HG03571 (cell line): ENCODE results near the gene KIRREL3.

Experiments used
- ATAC-seq: cut with Tn5 transposase; IDR thresholded peaks from one replicate; pipeline ENCODE4 v1.9.1; 2021; ENCODE audit not compliant: unreplicated experiment

KIRREL3 gene

GRCh38 chr11:126546694-126547093 is 453.9 kb downstream of the KIRREL3 start:
- no peak for ATAC-seq

GRCh38 chr11:126546191-126546590 is 454.4 kb downstream of the KIRREL3 start:
- no peak for ATAC-seq

- ATAC-seq = no peak
These were observed 455.5 kb downstream of the KIRREL3 start for GRCh38 chr11:126545057-126545555.

GRCh38 chr11:126544108-126545056 is 456.2 kb downstream of the KIRREL3 start:
- no peak for ATAC-seq

- no peak for ATAC-seq
These were observed 456.9 kb downstream of the KIRREL3 start for GRCh38 chr11:126543691-126544090.

- no peak for ATAC-seq
These were observed 458.1 kb downstream of the KIRREL3 start for GRCh38 chr11:126542334-126543015.

DNA sequence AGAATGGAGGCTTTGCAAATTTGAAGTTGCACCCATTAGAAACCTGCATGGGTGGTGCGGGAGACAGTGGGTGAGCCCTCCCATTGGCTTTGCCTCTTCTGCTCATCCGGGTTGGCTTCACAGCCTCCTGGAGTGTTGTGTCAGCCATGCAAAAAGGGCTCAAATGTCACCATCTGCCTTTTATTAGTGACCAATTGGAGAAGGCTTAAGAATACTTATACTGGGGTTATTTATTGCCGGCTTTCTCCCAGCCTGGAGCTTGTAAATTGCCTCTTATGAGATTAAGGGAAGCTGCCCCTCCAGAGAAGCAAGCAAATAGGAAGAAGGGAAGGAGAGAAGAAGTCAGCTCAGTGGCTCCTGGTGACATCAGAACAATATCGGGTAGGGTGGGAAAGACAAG is 462.5 kb downstream of the KIRREL3 start:
- ATAC-seq = no peak

DNA sequence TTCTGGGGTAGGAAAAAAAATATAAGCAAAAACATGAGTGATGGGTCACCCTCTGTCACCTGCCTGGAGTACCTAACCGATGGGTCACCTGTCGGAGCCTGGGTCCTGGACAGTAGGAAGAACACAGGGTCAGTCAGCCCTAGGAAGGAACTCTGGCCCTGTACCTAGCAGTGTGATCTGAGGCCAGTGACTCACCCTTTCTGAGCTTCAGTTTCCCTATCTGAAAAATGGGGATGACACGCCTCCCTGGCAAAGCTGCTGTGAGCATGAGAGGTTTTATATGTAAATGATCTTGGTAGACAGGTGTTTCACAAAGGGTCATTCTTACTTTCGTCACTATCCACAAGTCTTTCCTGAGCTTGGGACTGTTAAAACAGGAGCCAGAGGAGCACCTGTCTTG is 463.1 kb downstream of the KIRREL3 start:
- no peak for ATAC-seq

DNA sequence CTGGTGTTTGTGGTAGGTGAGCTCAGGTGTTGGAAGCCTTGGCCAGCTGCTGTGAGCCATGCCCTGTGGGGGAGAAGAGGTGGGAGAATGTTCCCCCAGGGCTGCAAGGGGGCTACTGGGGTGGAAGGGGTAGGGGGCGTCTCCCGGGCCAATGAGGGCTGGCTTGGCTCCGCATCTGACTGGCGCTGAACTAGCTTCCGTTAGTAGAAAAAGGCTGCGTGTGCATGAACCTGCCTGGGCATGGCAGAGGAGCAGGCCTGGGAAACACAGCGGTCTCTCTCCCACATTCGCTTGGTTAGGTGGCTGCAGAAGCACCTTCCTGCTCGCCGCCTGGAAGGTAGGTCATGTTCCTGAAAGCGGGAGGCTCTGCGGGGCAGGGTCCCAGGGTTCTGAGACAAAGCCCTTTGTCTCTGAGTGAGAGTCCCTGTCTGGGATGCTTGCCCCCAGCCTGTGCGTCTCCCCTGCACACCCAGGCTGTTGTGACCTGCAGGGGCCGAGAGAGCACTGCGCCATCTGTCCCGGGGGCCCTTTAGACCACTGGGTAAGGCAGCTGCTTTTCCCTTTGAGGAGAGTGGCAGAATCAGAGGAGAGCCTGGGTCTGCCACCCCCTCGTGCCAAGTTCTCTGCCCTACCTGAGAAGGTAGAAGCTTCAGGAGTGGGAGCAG is 466.3 kb downstream of the KIRREL3 start:
- no peak for ATAC-seq

DNA sequence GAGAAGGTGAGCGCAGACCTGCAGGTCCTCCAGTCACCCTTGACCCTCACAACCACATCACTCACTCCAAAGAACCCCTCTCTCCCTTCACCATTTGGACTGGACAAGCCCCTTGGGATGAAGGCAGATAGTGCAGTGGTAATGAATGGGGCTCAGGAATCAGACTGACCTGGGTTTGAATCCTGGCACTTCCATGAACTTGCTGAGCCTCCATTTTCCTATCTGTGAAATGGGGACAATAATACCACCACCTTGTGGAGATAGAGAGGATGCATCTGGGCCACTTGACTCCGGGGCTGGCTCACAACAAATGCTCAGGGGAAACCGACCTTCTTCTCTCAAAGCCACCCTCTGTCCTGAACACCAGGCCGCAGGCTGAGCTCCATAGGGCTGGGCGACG is 467.0 kb downstream of the KIRREL3 start:
- ATAC-seq = no peak

- no peak for ATAC-seq
These were observed 470.2 kb downstream of the KIRREL3 start for GRCh38 chr11:126530416-126530815.

GRCh38 chr11:126529037-126529436 is 471.5 kb downstream of the KIRREL3 start:
- no peak for ATAC-seq

GRCh38 chr11:126528075-126528474 is 472.5 kb downstream of the KIRREL3 start:
- ATAC-seq = no peak

GRCh38 chr11:126527651-126528050 is 472.9 kb downstream of the KIRREL3 start:
- ATAC-seq = no peak

GRCh38 chr11:126526471-126526870 is 474.1 kb downstream of the KIRREL3 start:
- ATAC-seq = no peak

- ATAC-seq = no peak
These were observed 474.9 kb downstream of the KIRREL3 start for GRCh38 chr11:126525702-126526101.

GRCh38 chr11:126525216-126525615 is 475.4 kb downstream of the KIRREL3 start:
- no peak for ATAC-seq

DNA sequence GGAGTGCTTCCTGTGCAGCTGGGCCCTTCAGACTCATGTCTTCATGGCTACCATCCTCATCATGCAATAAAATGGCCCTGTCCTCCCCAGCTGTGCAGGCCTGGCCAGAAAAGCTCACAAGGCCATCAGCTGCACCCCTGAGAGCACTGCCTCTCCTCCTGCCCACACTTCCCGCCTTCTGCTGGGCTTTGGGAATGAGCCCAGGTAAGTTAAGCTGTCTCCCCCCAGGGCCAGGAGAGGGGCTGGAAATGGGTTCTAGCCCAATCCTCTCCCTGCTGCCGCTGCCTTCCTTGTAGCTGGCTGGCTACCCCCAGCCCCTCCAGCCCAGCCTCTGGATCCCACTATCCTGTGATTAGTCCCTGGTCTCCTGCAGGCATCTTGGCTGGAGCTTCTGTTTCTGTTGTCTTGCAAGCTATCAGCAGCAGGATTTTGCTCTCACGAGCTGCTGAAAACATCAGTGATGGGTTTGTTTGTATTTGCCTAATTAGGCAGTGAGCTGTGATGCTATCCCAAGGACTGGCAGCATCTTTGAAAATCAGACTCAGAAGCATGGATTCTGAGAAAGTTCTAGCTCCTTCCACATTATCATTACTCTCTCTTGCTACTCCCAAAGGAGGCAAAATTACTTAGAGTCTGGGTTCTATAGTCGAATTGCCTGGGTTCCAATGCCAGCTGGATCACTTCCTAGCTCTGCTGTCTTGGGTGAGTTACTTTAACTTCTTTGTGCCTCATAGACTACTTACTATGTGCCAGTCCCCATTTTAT is 476.9 kb downstream of the KIRREL3 start:
- ATAC-seq = no peak

DNA sequence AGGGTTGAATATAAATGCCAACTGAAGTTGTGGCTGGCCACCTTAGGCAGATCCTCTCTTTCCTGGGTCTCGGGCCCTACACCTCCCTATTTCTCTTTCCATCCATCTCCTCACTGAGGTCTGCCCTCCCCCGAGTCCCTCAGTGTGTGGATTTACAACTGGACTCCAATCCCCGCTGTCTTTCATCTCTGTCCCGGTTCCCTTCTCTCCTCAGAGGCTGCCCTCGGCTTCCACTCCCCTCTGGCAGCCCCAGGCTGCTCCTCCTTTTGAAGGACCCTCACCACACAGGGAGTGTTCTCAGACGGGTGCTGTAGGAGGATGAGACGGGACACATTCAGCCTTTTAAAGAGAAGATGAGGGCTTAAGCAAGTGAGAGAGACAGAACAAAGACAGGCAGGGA is 478.0 kb downstream of the KIRREL3 start:
- no peak for ATAC-seq

DNA sequence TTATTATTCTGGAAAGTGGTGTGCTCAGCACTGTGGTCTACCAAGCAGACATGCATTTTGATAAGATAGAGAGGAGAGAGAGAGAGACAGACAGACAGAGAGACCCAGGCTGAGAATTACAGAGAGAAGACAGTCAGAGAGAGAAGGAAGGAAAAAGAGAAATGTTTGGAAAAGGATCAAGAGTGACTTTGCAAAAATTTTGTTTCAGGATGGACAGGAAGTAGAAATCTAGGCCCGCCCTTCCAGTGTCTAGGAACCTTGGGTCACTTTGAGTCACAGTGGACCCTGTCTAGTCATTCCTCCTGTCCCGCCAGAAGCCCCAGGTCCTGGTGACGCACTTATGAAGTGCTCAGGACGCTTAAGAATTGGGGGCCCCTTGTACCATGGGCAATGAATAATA is 478.4 kb downstream of the KIRREL3 start:
- ATAC-seq = no peak

GRCh38 chr11:126521196-126521595 is 479.4 kb downstream of the KIRREL3 start:
- ATAC-seq = no peak
